SK-N-SH (cell line): Measurements from ENCODE around the gene PABPN1. TPM values are rescaled to one million over a fixed set of nuclear protein-coding genes. Genes with fewer than 3 reads are reported as not detected.

Source experiments
- CTCF ChIA-PET: fragments of 300-600, 350-600 bp; formaldehyde crosslinking; extraction: SDS; loops from one replicate; lab custom pipeline; 2021; lab: Yijun Ruan, JAX
- POLR2A ChIA-PET: fragments of 350-600 bp; sonication (Branson Sonifier 250); formaldehyde crosslinking; extraction: SDS; loops from one replicate; lab custom pipeline; 2020; ENCODE audit warnings: antibody characterized with exemption, inconsistent platforms; lab: Yijun Ruan, JAX
- DNase-seq: peaks from one replicate; pipeline ENCODE4 v3.0.0; 2012
- H2AFZ ChIP-seq: fragments of 200-600 bp; sonication (generic); 2 replicates; pipeline ENCODE4 v1.8.1; 2016; ENCODE audit warnings: antibody characterized with exemption, mild to moderate bottlenecking, low read depth
- H3F3A ChIP-seq: fragments of 200-600 bp; sonication (generic); replicated peaks from 2 replicates; pipeline ENCODE3; 2016; ENCODE audit warnings: antibody characterized with exemption, mild to moderate bottlenecking; ENCODE audit not compliant: insufficient read depth
- H3K27ac ChIP-seq, 2 experiments: fragments of 200-500 bp in 1 of 2; fragments of 200-600 bp in 1 of 2; sonication (Bioruptor generic) in 1 of 2; sonication (generic), shearing (Covaris generic) in 1 of 2; 2 replicates each; pipeline versions ENCODE4 v1.5.1 to v1.6.1; 2014 to 2016; ENCODE audit warnings: low read depth in 2 of 2, inconsistent platforms in 1 of 2, low read length in 1 of 2, mild to moderate bottlenecking in 1 of 2, mixed read lengths in 1 of 2
- H3K27me3 ChIP-seq: fragments of 200-600 bp; sonication (generic), shearing (Covaris generic); 2 replicates; pipeline ENCODE4 v1.6.1; 2016; ENCODE audit warnings: mixed run types; ENCODE audit not compliant: insufficient read depth
- H3K36me3 ChIP-seq, 2 experiments: fragments of 200-500 bp in 1 of 2; fragments of 200-600 bp in 1 of 2; sonication (Bioruptor generic) in 1 of 2; sonication (generic) in 1 of 2; replicated peaks in 1 of 2; 2 replicates each; pipeline versions ENCODE3 to v1.5.1; 2014 to 2016; ENCODE audit warnings: low read length in 1 of 2, mild to moderate bottlenecking in 1 of 2; ENCODE audit not compliant: insufficient read depth in 2 of 2, control insufficient read depth in 1 of 2
- H3K4me1 ChIP-seq, 2 experiments: fragments of 200-500 bp in 1 of 2; fragments of 200-600 bp in 1 of 2; sonication (Bioruptor generic) in 1 of 2; sonication (generic), shearing (Covaris generic) in 1 of 2; 2 replicates each; pipeline versions ENCODE4 v1.5.1 to v1.6.1; 2014 to 2016; ENCODE audit warnings: low read depth in 1 of 2, low read length in 1 of 2, mixed run types in 1 of 2; ENCODE audit not compliant: insufficient read depth in 2 of 2, control insufficient read depth in 1 of 2
- H3K4me2 ChIP-seq: fragments of 200-600 bp; sonication (generic), shearing (Covaris generic); 2 replicates; pipeline ENCODE4 v1.6.1; 2017; ENCODE audit warnings: mixed run types
- H3K4me3 ChIP-seq, 2 experiments: fragments of 200-500 bp in 1 of 2; fragments of 200-600 bp in 1 of 2; sonication (Bioruptor generic) in 1 of 2; sonication (generic), shearing (Covaris generic) in 1 of 2; 2 replicates each; pipeline versions ENCODE4 v1.5.1 to v1.8.1; 2014 to 2016; ENCODE audit warnings: low read depth in 2 of 2, inconsistent platforms in 1 of 2, low read length in 1 of 2, mild to moderate bottlenecking in 1 of 2, mixed read lengths in 1 of 2, moderate library complexity in 1 of 2
- H3K79me2 ChIP-seq: fragments of 200-600 bp; sonication (generic); 2 replicates; pipeline ENCODE4 v1.8.1; 2017; ENCODE audit warnings: mild to moderate bottlenecking; ENCODE audit not compliant: insufficient read depth
- H3K9ac ChIP-seq: fragments of 200-600 bp; sonication (generic); 2 replicates; pipeline ENCODE4 v1.6.1; 2017; ENCODE audit warnings: mixed run types
- H3K9me2 ChIP-seq: fragments of 200-600 bp; sonication (generic); 2 replicates; pipeline ENCODE4 v1.6.1; 2017; ENCODE audit warnings: mixed run types
- H3K9me3 ChIP-seq: fragments of 200-600 bp; sonication (generic); 2 replicates; pipeline ENCODE4 v1.6.1; 2017; ENCODE audit warnings: mixed run types, mild to moderate bottlenecking, moderate library complexity
- H4K20me1 ChIP-seq: fragments of 200-600 bp; sonication (generic); 2 replicates; pipeline ENCODE4 v1.6.1; 2017; ENCODE audit warnings: mild to moderate bottlenecking, mixed run types; ENCODE audit not compliant: insufficient read depth
- CHD2 ChIP-seq: fragments of 150-350 bp; IDR thresholded peaks from 2 replicates; pipeline ENCODE4 v1.6.1; 2018; ENCODE audit warnings: low read length; ENCODE audit not compliant: partially characterized antibody
- ELF1 ChIP-seq: IDR thresholded peaks from 2 replicates; pipeline ENCODE4 v1.4.0; 2012
- EP300 ChIP-seq, 2 experiments: IDR thresholded peaks; 2 replicates each; pipeline versions ENCODE4 v1.4.0 to v1.6.1; 2012; ENCODE audit warnings: borderline replicate concordance in 1 of 2, low read depth in 1 of 2, low read length in 1 of 2
- GABPA ChIP-seq: IDR thresholded peaks from 2 replicates; pipeline ENCODE4 v1.4.0; 2012; ENCODE audit warnings: low read depth, mild to moderate bottlenecking
- GATA2 ChIP-seq: sonication (generic); formaldehyde crosslinking; IDR thresholded peaks from 2 replicates; pipeline ENCODE4 v1.5.0; 2020; ENCODE audit warnings: mild to moderate bottlenecking, missing genetic modification reagents
- JUND ChIP-seq: IDR thresholded peaks from 2 replicates; pipeline ENCODE4 v1.4.0; 2012
- MEF2A ChIP-seq: IDR thresholded peaks from 2 replicates; pipeline ENCODE4 v1.4.0; 2012; ENCODE audit warnings: low read depth, borderline replicate concordance
- MXI1 ChIP-seq: IDR thresholded peaks from 2 replicates; pipeline ENCODE4 v1.6.1; 2012; ENCODE audit warnings: mild to moderate bottlenecking, low read depth, low read length, improper control_type of control experiment
- NFIC ChIP-seq: IDR thresholded peaks from 2 replicates; pipeline ENCODE4 v1.4.0; 2012; ENCODE audit warnings: borderline replicate concordance
- POLR2AphosphoS5 ChIP-seq: IDR thresholded peaks from 2 replicates; pipeline ENCODE4 v1.6.1; 2012; ENCODE audit warnings: low read depth, low read length
- RAD21 ChIP-seq: IDR thresholded peaks from 2 replicates; pipeline ENCODE4 v1.6.1; 2012; ENCODE audit warnings: mild to moderate bottlenecking, low read length
- RFX5 ChIP-seq: IDR thresholded peaks from 2 replicates; pipeline ENCODE4 v1.6.1; 2012; ENCODE audit warnings: mild to moderate bottlenecking, improper control_type of control experiment, low read length
- RXRA ChIP-seq: IDR thresholded peaks from 2 replicates; pipeline ENCODE4 v1.4.0; 2012; ENCODE audit warnings: low read depth, mild to moderate bottlenecking, borderline replicate concordance
- SIN3A ChIP-seq: IDR thresholded peaks from 2 replicates; pipeline ENCODE4 v1.6.1; 2012; ENCODE audit warnings: low read depth, mild to moderate bottlenecking, low read length, moderate library complexity, borderline replicate concordance
- SMC3 ChIP-seq: IDR thresholded peaks from 2 replicates; pipeline ENCODE4 v1.6.1; 2012; ENCODE audit warnings: low read depth, low read length, improper control_type of control experiment
- TAF1 ChIP-seq: IDR thresholded peaks from 2 replicates; pipeline ENCODE4 v1.6.1; 2012; ENCODE audit warnings: low read depth, mild to moderate bottlenecking, low read length, moderate library complexity, borderline replicate concordance
- TCF12 ChIP-seq: IDR thresholded peaks from 2 replicates; pipeline ENCODE4 v1.4.0; 2012
- TEAD4 ChIP-seq: IDR thresholded peaks from 2 replicates; pipeline ENCODE4 v1.4.0; 2012; ENCODE audit warnings: mild to moderate bottlenecking, borderline replicate concordance; ENCODE audit not compliant: insufficient read depth
- YY1 ChIP-seq: IDR thresholded peaks from 2 replicates; pipeline ENCODE4 v1.4.0; 2012; ENCODE audit warnings: low read depth, mild to moderate bottlenecking
- WGBS: methylation state at CpG from one replicate; pipeline ENCODE4 v1.1.6; 2017; ENCODE audit warnings: low lambda C conversion rate; 5-methylcytosine and 5-hydroxymethylcytosine counted together
- polyA plus RNA-seq, 3 experiments: library from polyadenylated mRNA; depleted of rRNA; stranded (reverse); fragments of >200 nt; gene quantifications; 2 replicates each; pipeline ENCODE4 v1.2.3, GENCODE V29; 2012
- TF ChIP-seq, protein P1 (sequence below): fragments of 150-350 bp; IDR thresholded peaks from 2 replicates; pipeline ENCODE4 v1.6.1; 2017; ENCODE audit warnings: antibody characterized with exemption, low read length, low read depth, borderline replicate concordance
- TF ChIP-seq, protein P2 (sequence below): IDR thresholded peaks from 2 replicates; pipeline ENCODE4 v1.4.0; 2012; ENCODE audit warnings: low read depth
- TF ChIP-seq, protein P3 (sequence below): IDR thresholded peaks from 2 replicates; pipeline ENCODE4 v1.6.1; 2012; ENCODE audit warnings: mild to moderate bottlenecking, low read depth, low read length, moderate library complexity
- TF ChIP-seq, protein P4 (sequence below): IDR thresholded peaks from 2 replicates; pipeline ENCODE4; 2012

Gene PABPN1
- polyA plus RNA-seq, 1 of the 3 experiments (the other 2 are of a cell fraction), result 266 TPM

DNA sequence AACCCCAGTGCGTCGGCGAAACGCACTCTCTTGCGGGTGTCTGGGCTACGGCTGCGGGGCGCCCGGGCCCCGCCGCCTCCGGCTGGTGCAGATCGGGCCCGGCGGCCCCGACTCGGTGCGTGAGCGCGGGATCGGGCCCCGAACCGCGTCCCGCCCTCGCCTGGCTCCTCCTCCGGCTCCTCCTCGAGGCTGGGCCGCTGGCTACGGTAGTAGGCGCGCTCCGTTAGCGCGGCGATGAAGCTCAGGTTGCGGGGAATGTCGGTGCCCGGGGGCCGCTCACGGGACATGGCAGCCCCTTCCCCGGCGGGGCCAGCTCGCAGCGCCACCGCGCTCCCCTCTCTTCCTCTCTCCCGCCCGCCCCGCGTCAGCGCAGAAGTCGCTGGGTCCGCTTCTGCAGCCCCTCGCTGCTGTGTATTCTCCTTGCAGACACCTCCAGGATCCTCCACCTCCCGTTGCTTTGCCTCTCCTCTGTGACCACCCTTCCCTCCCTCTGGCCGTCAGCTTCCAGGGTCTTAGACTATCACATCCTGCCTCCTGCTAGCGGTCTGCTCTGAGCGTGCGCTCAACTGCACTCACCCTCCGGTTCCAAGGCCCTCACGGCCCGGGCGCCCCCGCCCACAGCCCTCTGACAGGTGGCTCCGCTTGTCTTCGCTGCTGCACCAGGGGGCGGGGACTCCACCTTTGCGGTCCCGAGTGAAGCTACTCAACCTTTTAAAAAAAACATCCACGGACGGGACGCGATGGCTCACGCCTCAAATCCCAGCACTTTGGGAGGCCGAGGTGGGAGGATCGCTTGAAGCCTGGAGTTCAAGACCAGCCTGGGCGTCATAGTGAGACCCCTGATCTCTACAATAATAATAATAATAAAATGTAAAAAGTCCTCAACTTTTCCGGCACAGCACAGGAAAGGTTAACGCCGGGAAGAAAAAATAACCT lies 18.7 kb upstream of the PABPN1 start, which contains the start of gene PPP1R3E (continued):
- TF ChIP-seq RFX5, result no peak
- no peak for TF ChIP-seq NFIC
- 0 out of 2 replicates have a peak, but pooled peaks have one; percentile 14 for TF ChIP-seq TAF1
- TF ChIP-seq RXRA, result no peak
- no peak for TF ChIP-seq SMC3
- TF ChIP-seq JUND, result no peak
- TF ChIP-seq POLR2AphosphoS5, result no peak
- TF ChIP-seq, protein P1, sequence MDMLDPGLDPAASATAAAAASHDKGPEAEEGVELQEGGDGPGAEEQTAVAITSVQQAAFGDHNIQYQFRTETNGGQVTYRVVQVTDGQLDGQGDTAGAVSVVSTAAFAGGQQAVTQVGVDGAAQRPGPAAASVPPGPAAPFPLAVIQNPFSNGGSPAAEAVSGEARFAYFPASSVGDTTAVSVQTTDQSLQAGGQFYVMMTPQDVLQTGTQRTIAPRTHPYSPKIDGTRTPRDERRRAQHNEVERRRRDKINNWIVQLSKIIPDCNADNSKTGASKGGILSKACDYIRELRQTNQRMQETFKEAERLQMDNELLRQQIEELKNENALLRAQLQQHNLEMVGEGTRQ, result no peak

DNA sequence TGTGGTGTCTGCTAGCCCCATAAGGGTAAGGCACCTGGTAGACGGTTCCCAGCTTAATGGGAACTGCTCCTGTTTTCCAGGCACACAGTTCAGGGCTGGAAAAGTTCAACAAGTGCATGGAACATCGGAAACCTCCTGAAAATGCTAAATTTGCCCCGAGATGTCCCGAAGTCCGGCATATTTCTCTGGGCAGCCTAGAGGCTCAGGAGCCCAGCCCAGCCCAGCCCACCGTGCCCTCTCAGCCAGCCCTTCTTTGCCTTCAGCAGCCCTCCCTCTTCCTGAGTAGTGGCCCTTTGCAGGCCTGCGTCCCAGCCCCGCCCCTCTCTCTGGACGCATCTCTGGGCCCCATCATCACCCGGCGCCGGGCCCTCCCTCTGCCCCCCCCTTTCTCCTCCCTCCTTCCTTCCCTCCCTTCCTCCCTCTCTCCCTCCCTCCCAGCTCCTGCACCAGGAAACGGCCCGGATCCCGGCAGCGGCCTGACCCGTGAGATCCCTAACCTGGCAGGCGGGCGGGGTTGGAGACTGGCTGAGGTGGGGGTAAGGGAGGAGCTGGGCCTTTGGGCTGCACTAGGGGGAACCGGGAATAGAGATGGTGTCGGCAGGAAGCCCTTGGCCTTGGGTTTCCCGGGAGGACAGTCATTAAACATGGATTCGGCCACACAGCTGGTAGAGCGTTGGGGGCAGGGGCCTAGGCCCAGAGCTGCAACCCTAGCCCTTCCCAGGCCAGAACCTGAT lies 14.7 kb upstream of the PABPN1 start, which contains the start of gene BCL2L2:
Gene BCL2L2 (plus strand): TSS at position 422 of the 734 bp plus-strand sequence. CDS start 935 bp downstream, outside the sequence.
- Histone ChIP-seq H3K9ac (peak within 1 kb of the TSS; percentile 95), H3K27me3 (no peaks in the 10 kb centered on the region), H3K27ac (peak within 1 kb of the TSS; percentile 76 to 93), H3K9me3 (no peaks in the 10 kb centered on the region), H3F3A (peaks cover 21% of the 10 kb centered on the region), H3K4me1 (peaks cover 13 to 31% of the 10 kb centered on the region in 2 experiments), H3K4me2 (peak within 1 kb of the TSS; percentile 96), H3K9me2 (no peaks in the 10 kb centered on the region), H3K79me2 (peaks cover 52% of the 10 kb centered on the region), H3K4me3 (peak within 1 kb of the TSS; percentile 93 to 97), H4K20me1 (peaks cover 12% of the 10 kb centered on the region; the same call in 1 of the 2 replicates), H2AFZ (peak within 1 kb of the TSS; percentile 93), H3K36me3 (peaks cover 23 to 31% of the 10 kb centered on the region in 2 experiments)
- under 1% methylated on average over 19 of the region's 24 CpGs for WGBS
- POLR2A ChIA-PET, result interaction anchor here (0.7 to 3.9 kb wide), 3 partner anchors 15 to 59 kb away, joined by 3 to 34 read pairs (median 4); partner anchors contain the start of genes HOMEZ and PABPN1
- CTCF ChIA-PET, result interaction anchor here (0.9 to 3.6 kb wide), 8 partner anchors 12 to 58 kb away, joined by 3 to 12 read pairs (median 4); partner anchors contain the start of genes EFS, HOMEZ and PABPN1
- TF ChIP-seq, protein P2, sequence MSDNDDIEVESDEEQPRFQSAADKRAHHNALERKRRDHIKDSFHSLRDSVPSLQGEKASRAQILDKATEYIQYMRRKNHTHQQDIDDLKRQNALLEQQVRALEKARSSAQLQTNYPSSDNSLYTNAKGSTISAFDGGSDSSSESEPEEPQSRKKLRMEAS, result peak; percentile 67
- TF ChIP-seq GABPA (peak; percentile 61), MXI1 (peak; percentile 82), CHD2 (peak; percentile 73), TAF1 (peak; percentile 62; the same call in 1 of the 2 replicates), MEF2A (no peak), GATA2 (CRISPR knock-in tag) (no peak), EP300 (IDR thresholded peaks at IDR 0.05; ENCODE audit: borderline replicate concordance in 1 of 2, low read depth in 1 of 2, low read length in 1 of 2) (peak in 1 of 2 experiments; percentile 57; a peak in 1 of 4 replicates), TCF12 (peak; percentile 38; the same call in 1 of the 2 replicates), TEAD4 (no peak), SIN3A (peak; percentile 84; the same call in 1 of the 2 replicates), YY1 (peak; percentile 72), RAD21 (no peak), ELF1 (peak; percentile 82), POLR2AphosphoS5 (peak; percentile 87), RXRA (no peak)
- TF ChIP-seq, protein P3, sequence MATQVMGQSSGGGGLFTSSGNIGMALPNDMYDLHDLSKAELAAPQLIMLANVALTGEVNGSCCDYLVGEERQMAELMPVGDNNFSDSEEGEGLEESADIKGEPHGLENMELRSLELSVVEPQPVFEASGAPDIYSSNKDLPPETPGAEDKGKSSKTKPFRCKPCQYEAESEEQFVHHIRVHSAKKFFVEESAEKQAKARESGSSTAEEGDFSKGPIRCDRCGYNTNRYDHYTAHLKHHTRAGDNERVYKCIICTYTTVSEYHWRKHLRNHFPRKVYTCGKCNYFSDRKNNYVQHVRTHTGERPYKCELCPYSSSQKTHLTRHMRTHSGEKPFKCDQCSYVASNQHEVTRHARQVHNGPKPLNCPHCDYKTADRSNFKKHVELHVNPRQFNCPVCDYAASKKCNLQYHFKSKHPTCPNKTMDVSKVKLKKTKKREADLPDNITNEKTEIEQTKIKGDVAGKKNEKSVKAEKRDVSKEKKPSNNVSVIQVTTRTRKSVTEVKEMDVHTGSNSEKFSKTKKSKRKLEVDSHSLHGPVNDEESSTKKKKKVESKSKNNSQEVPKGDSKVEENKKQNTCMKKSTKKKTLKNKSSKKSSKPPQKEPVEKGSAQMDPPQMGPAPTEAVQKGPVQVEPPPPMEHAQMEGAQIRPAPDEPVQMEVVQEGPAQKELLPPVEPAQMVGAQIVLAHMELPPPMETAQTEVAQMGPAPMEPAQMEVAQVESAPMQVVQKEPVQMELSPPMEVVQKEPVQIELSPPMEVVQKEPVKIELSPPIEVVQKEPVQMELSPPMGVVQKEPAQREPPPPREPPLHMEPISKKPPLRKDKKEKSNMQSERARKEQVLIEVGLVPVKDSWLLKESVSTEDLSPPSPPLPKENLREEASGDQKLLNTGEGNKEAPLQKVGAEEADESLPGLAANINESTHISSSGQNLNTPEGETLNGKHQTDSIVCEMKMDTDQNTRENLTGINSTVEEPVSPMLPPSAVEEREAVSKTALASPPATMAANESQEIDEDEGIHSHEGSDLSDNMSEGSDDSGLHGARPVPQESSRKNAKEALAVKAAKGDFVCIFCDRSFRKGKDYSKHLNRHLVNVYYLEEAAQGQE, result no peak
- TF ChIP-seq, protein P4, sequence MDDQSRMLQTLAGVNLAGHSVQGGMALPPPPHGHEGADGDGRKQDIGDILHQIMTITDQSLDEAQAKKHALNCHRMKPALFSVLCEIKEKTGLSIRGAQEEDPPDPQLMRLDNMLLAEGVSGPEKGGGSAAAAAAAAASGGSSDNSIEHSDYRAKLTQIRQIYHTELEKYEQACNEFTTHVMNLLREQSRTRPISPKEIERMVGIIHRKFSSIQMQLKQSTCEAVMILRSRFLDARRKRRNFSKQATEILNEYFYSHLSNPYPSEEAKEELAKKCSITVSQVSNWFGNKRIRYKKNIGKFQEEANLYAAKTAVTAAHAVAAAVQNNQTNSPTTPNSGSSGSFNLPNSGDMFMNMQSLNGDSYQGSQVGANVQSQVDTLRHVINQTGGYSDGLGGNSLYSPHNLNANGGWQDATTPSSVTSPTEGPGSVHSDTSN, result peak; percentile 47
- DNase-seq, result peak; percentile 91
